Sigmoid colon (tissue), 7 donors: ENCODE measurements around the gene CENPP. TPM values are rescaled to one million over a fixed set of nuclear protein-coding genes. Genes with fewer than 3 reads are reported as not detected.

ENCODE experiments used
- DNase-seq: peaks from one replicate; pipeline ENCODE4 v3.0.0-alpha.2; 2019
- H3K27ac ChIP-seq, 4 donors: fragments of 200-600 bp; sonication (generic); one replicate each; pipeline ENCODE4 v1.5.1; 2016 to 2019; ENCODE audit warnings: mild to moderate bottlenecking in 1 of 4
- H3K27me3 ChIP-seq, 3 donors: fragments of 200-600 bp; sonication (generic); one replicate each; pipeline ENCODE4 v1.5.1; 2019; ENCODE audit warnings: mild to moderate bottlenecking in 1 of 3
- H3K36me3 ChIP-seq, 4 donors: fragments of 200-600 bp; sonication (generic); one replicate each; pipeline ENCODE4 v1.5.1; 2016 to 2019
- H3K4me1 ChIP-seq, 4 donors: fragments of 200-600 bp; sonication (generic); one replicate each; pipeline ENCODE4 v1.5.1; 2017 to 2019
- H3K4me3 ChIP-seq, 4 donors: fragments of 200-600 bp; sonication (generic); one replicate each; pipeline ENCODE4 v1.5.1; 2017 to 2019; ENCODE audit warnings: mild to moderate bottlenecking in 2 of 4, moderate library complexity in 1 of 4
- H3K9me3 ChIP-seq, 4 donors: fragments of 200-600 bp in 3 of 4; sonication (generic) in 3 of 4; one replicate each; pipeline versions ENCODE4 v1.5.1 to v1.6.1; 2013 to 2019
- CTCF ChIP-seq, 4 experiments: fragments of 450-650 bp in 3 of 4; fragments of 200-600 bp in 1 of 4; IDR thresholded peaks; one replicate each; pipeline ENCODE4 v1.5.1; 2016 to 2019; ENCODE audit warnings: antibody characterized with exemption in 4 of 4, mild to moderate bottlenecking in 3 of 4, moderate library complexity in 2 of 4
- EP300 ChIP-seq, 4 donors: sonication (generic); formaldehyde crosslinking; IDR thresholded peaks; one replicate each; pipeline ENCODE4 v1.6.1; 2017; ENCODE audit warnings: antibody characterized with exemption in 4 of 4
- POLR2A ChIP-seq, 2 donors: fragments of 450-650 bp; IDR thresholded peaks; one replicate each; pipeline ENCODE4 v1.6.1; 2016; ENCODE audit warnings: antibody characterized with exemption in 2 of 2, mild to moderate bottlenecking in 2 of 2, moderate library complexity in 2 of 2
- POLR2AphosphoS5 ChIP-seq, 4 donors: sonication (generic); formaldehyde crosslinking; IDR thresholded peaks; one replicate each; pipeline ENCODE4 v1.6.1; 2017; ENCODE audit warnings: antibody characterized with exemption in 4 of 4
- WGBS, 2 donors: extraction: QIAGEN DNeasy Blood & Tissue Kit; methylation state at CpG; one replicate each; pipeline ENCODE4 v1.1.7; 2013; 5-methylcytosine and 5-hydroxymethylcytosine counted together
- intact Hi-C: fragments of 100-400 bp; cut with DNase I; formaldehyde crosslinking; loops from one replicate; pipeline ENCODE4 v1.15.1; 2023
- polyA plus RNA-seq, 3 donors: library from polyadenylated mRNA; stranded (reverse); fragments of 200-250 nt; gene quantifications; one replicate each; pipeline ENCODE4 v1.2.3, GENCODE V29; 2013
- total RNA-seq, 4 donors: library from RNA; depleted of rRNA; stranded (reverse); fragments of >200 nt; gene quantifications; one replicate each; pipeline ENCODE4 v1.1.0, GENCODE V29; 2016
- donor health status: healthy with polysubstance abuse.
- donor health status: Bipolar disorder and iron deficiency.
- donor health status: healthy.

CENPP gene
- total and polyA plus RNA-seq, 7 donors, result 0.60 to 11.9 (median 2.4) TPM

- peaks cover 0 to 65% (median 30%) of the 10 kb centered on the region in 4 donors for H3K4me1 ChIP-seq
- no peak overlapping the region for H3K4me3 ChIP-seq
- 96% methylated on average over 2 of the region's 2 CpGs for WGBS, 2 donors
- H3K36me3 ChIP-seq, result no peaks in the 10 kb centered on the region
- TF ChIP-seq CTCF (IDR thresholded peaks at IDR 0.05) (no peak), POLR2A (IDR thresholded peaks at IDR 0.05) (no peak), EP300 (IDR thresholded peaks at IDR 0.05) (no peak), POLR2AphosphoS5 (IDR thresholded peaks at IDR 0.05) (no peak)
- no peaks in the 10 kb centered on the region for H3K9me3 ChIP-seq
- H3K27me3 ChIP-seq, result no peaks in the 10 kb centered on the region
- intact Hi-C loops, result no loop called here
- DNase-seq, result no peak
- H3K27ac ChIP-seq, result peak overlapping the region in 2 of 4 donors; percentile 41 to 60
These were observed 169.1 kb downstream of the CENPP start for GRCh38 chr9:92494856-92495255.

- no peak overlapping the region for H3K4me3 ChIP-seq
- H3K36me3 ChIP-seq, result no peaks in the 10 kb centered on the region
- H3K27me3 ChIP-seq, result no peaks in the 10 kb centered on the region
- no peaks in the 10 kb centered on the region for H3K9me3 ChIP-seq
- intact Hi-C loops, result no loop called here
- no peak for TF ChIP-seq POLR2AphosphoS5 (IDR thresholded peaks at IDR 0.05)
- no peak for TF ChIP-seq POLR2A (IDR thresholded peaks at IDR 0.05)
- TF ChIP-seq CTCF (IDR thresholded peaks at IDR 0.05), result no peak
- no peak for TF ChIP-seq EP300 (IDR thresholded peaks at IDR 0.05)
- WGBS, 2 donors, result 87 to 88% methylated on average over 5 of the region's 5 CpGs
- H3K27ac ChIP-seq, result peak overlapping the region in 2 of 4 donors; percentile 49 to 53
- no peak for DNase-seq
- peaks cover 0 to 67% (median 37%) of the 10 kb centered on the region in 4 donors for H3K4me1 ChIP-seq
These were observed 170.8 kb downstream of the CENPP start for GRCh38 chr9:92496396-92497176.

GRCh38 chr9:92499701-92500100 lies 173.9 kb downstream of the CENPP start:
- H3K36me3 ChIP-seq, result no peaks in the 10 kb centered on the region
- intact Hi-C loops, result no loop called here
- no peaks in the 10 kb centered on the region for H3K9me3 ChIP-seq
- no peaks in the 10 kb centered on the region for H3K27me3 ChIP-seq
- no peak for DNase-seq
- H3K4me3 ChIP-seq, result no peak overlapping the region
- WGBS, 2 donors, result 75 to 78% methylated on average over 2 of the region's 2 CpGs
- H3K4me1 ChIP-seq, result peaks cover 0 to 71% (median 50%) of the 10 kb centered on the region in 4 donors
- H3K27ac ChIP-seq, result peak overlapping the region in 3 of 4 donors; percentile 11 to 87 (median 46)
- no peak for TF ChIP-seq POLR2A (IDR thresholded peaks at IDR 0.05)
- TF ChIP-seq POLR2AphosphoS5 (IDR thresholded peaks at IDR 0.05), result no peak
- TF ChIP-seq EP300 (IDR thresholded peaks at IDR 0.05), result no peak
- no peak for TF ChIP-seq CTCF (IDR thresholded peaks at IDR 0.05)

GRCh38 chr9:92500725-92501124 lies 175.0 kb downstream of the CENPP start:
- Histone ChIP-seq H3K4me3 (no peak overlapping the region), H3K36me3 (no peaks in the 10 kb centered on the region), H3K27me3 (no peaks in the 10 kb centered on the region), H3K9me3 (no peaks in the 10 kb centered on the region), H3K27ac (peak overlapping the region; percentile 65 to 87 (median 76)), H3K4me1 (peaks cover 0 to 76% (median 56%) of the 10 kb centered on the region in 4 donors)
- TF ChIP-seq CTCF (IDR thresholded peaks at IDR 0.05), result no peak
- TF ChIP-seq EP300 (IDR thresholded peaks at IDR 0.05), result no peak
- no peak for TF ChIP-seq POLR2A (IDR thresholded peaks at IDR 0.05)
- no peak for TF ChIP-seq POLR2AphosphoS5 (IDR thresholded peaks at IDR 0.05)
- DNase-seq, result no peak
- intact Hi-C loops, result no loop called here
- 97 to 98% methylated on average over 5 of the region's 5 CpGs for WGBS, 2 donors
